Mucosa of rectum (tissue), 2 donors: ENCODE results near the gene USP1.

Experiments
- H3K27ac ChIP-seq, 2 donors: one replicate each; pipeline ENCODE4 v1.7.0; 2013; ENCODE audit warnings: inconsistent platforms in 2 of 2, low read depth in 2 of 2, low read length in 2 of 2
- H3K27me3 ChIP-seq, 2 donors: one replicate each; pipeline ENCODE4 v1.7.0; 2013; ENCODE audit warnings: low read length in 2 of 2; ENCODE audit not compliant: control insufficient read depth in 2 of 2, insufficient read depth in 2 of 2
- H3K36me3 ChIP-seq, 2 donors: one replicate each; pipeline ENCODE4 v1.7.0; 2013; ENCODE audit warnings: low read length in 2 of 2; ENCODE audit not compliant: control insufficient read depth in 2 of 2, insufficient read depth in 2 of 2
- H3K4me1 ChIP-seq, 2 donors: one replicate each; pipeline ENCODE4 v1.7.0; 2013; ENCODE audit warnings: low read length in 2 of 2, mild to moderate bottlenecking in 1 of 2; ENCODE audit not compliant: control insufficient read depth in 2 of 2, insufficient read depth in 2 of 2
- H3K4me3 ChIP-seq, 2 donors: one replicate each; pipeline ENCODE4 v1.7.0; 2013; ENCODE audit warnings: low read length in 2 of 2
- H3K9ac ChIP-seq, 2 donors: one replicate each; pipeline ENCODE4 v1.7.0; 2013; ENCODE audit warnings: low read length in 2 of 2, low read depth in 1 of 2, mild to moderate bottlenecking in 1 of 2
- H3K9me3 ChIP-seq, 2 donors: one replicate each; pipeline ENCODE4 v1.7.0; 2013; ENCODE audit warnings: low read length in 2 of 2; ENCODE audit not compliant: control insufficient read depth in 2 of 2
- donor health status: healthy.
- donor health status: Normal muscosa, but diverticular disease.

USP1 gene

DNA sequence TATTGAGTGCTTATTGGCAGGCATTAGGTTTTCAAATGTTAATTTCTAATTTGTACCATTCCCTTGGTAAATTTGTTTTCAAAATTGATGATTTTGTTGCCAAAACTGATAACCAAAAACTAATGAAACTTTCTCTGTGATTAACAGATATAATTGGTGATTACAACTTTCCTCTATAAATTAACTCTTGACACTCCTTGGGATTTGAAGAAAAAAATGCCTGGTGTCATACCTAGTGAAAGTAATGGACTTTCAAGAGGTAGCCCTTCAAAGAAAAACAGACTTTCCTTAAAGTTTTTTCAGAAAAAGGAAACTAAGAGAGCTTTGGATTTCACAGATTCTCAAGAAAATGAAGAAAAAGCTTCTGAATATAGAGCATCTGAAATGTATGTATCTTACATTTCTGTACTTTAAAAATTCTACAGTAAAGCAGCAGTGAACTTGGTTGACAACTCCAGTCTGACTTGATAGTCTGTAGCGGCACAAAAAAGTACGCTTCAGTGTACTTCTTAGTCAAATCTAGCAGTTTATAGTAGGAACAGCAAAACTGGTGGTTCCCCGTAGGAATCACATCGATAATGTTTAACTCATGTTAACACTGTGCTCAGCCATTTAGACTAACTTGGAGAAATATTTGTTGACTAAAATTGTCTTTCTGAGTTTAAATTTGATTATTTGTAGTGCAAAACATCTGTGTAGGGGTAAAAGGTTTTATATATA is 3.0 kb downstream of the USP1 start:
- Histone ChIP-seq H3K9me3 (no peaks in the 10 kb centered on the region), H3K27me3 (no peaks in the 10 kb centered on the region), H3K27ac (no peak overlapping the region), H3K36me3 (peaks cover 10 to 18% of the 10 kb centered on the region in 2 donors), H3K4me3 (peak overlapping the region in 1 of 2 donors; percentile 7), H3K4me1 (peaks cover 15 to 16% of the 10 kb centered on the region in 2 donors), H3K9ac (no peak overlapping the region)

GRCh38 chr1:62444701-62445100 is 7.9 kb downstream of the USP1 start:
- Histone ChIP-seq H3K4me1 (peaks cover 0 to 3% of the 10 kb centered on the region in 2 donors), H3K9ac (no peak overlapping the region), H3K36me3 (peaks cover 37 to 46% of the 10 kb centered on the region in 2 donors), H3K9me3 (no peaks in the 10 kb centered on the region), H3K27me3 (no peaks in the 10 kb centered on the region), H3K4me3 (no peak overlapping the region), H3K27ac (no peak overlapping the region)

DNA sequence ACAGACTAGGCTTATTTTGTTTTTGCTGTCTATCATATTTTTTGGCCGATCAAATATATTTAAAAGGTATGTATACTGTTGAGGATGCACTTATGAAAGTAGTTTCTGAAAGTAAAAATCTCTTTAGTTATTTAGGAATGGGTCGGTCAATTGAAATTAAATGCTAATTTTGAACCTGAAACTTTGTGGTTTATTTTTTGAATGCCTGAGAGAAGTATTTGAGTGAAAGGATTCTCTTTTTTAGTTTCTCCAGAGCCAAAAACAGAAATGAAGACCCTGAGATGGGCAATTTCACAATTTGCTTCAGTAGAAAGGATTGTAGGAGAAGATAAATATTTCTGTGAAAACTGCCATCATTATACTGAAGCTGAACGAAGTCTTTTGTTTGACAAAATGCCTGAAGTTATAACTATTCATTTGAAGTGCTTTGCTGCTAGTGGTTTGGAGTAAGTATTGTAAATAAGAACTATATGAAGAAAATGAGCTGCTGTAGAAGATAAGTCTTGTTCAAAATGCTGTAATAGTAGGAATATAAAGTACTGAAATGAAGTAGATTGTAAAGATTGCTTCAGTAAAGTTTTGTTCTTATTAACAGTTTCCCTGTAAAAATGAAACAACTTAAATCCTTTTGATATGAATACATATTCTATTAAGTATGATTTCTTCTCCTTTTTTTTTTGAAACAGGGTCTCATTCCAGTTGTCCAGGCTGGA is 11.5 kb downstream of the USP1 start:
- Histone ChIP-seq H3K4me3 (no peak overlapping the region), H3K36me3 (peaks cover 39 to 54% of the 10 kb centered on the region in 2 donors), H3K27ac (no peak overlapping the region), H3K9ac (no peak overlapping the region), H3K27me3 (no peaks in the 10 kb centered on the region), H3K4me1 (no peaks in the 10 kb centered on the region), H3K9me3 (no peaks in the 10 kb centered on the region)

DNA sequence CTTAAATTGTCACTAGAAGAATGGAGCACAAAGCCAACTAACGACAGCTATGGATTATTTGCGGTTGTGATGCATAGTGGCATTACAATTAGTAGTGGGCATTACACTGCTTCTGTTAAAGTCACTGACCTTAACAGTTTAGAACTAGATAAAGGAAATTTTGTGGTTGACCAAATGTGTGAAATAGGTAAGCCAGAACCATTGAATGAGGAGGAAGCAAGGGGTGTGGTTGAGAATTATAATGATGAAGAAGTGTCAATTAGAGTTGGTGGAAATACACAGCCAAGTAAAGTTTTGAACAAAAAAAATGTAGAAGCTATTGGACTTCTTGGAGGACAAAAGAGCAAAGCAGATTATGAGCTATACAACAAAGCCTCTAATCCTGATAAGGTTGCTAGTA is 13.5 kb downstream of the USP1 start:
- no peaks in the 10 kb centered on the region for H3K4me1 ChIP-seq
- no peaks in the 10 kb centered on the region for H3K27me3 ChIP-seq
- no peak overlapping the region for H3K9ac ChIP-seq
- no peak overlapping the region for H3K27ac ChIP-seq
- H3K4me3 ChIP-seq = no peak overlapping the region
- H3K36me3 ChIP-seq = peaks cover 45 to 46% of the 10 kb centered on the region in 2 donors
- H3K9me3 ChIP-seq = no peaks in the 10 kb centered on the region

GRCh38 chr1:62452951-62453350 is 16.1 kb downstream of the USP1 start:
- H3K36me3 ChIP-seq = peaks cover 39 to 48% of the 10 kb centered on the region in 2 donors

GRCh38 chr1:62457955-62458354 is 21.1 kb downstream of the USP1 start:
- Histone ChIP-seq H3K9me3 (no peaks in the 10 kb centered on the region), H3K27me3 (no peaks in the 10 kb centered on the region), H3K36me3 (peaks cover 14 to 26% of the 10 kb centered on the region in 2 donors), H3K9ac (no peak overlapping the region), H3K27ac (no peak overlapping the region), H3K4me1 (no peaks in the 10 kb centered on the region), H3K4me3 (no peak overlapping the region)

More at GRCh38 chr1:62452951-62453350, 16.1 kb downstream of the USP1 start:
- H3K27ac ChIP-seq = no peak overlapping the region
- H3K4me1 ChIP-seq = no peaks in the 10 kb centered on the region
- no peak overlapping the region for H3K9ac ChIP-seq
- no peaks in the 10 kb centered on the region for H3K9me3 ChIP-seq
- no peaks in the 10 kb centered on the region for H3K27me3 ChIP-seq
- no peak overlapping the region for H3K4me3 ChIP-seq

DNA sequence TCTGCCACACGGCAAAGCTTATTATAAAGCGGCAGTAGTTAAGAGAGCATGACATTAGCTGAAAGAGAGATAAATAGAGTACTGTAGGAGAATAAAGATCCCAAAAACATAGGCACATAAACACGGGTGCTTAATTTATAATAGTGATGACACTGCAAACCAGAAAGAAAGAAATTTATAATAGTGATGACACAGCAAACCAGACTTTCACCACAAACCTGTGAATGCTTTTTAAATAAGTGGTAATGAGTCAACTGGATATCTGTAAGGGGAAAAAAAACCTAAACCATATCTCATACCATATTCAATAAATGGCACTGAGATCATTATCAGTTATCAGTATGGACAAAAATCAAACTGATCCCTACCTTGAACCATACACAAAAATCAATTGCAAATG is 25.5 kb downstream of the USP1 start:
- H3K36me3 ChIP-seq = peaks cover 11 to 14% of the 10 kb centered on the region in 2 donors
- no peaks in the 10 kb centered on the region for H3K27me3 ChIP-seq
- no peak overlapping the region for H3K27ac ChIP-seq
- no peak overlapping the region for H3K9ac ChIP-seq
- H3K4me3 ChIP-seq = no peak overlapping the region
- H3K9me3 ChIP-seq = no peaks in the 10 kb centered on the region
- no peaks in the 10 kb centered on the region for H3K4me1 ChIP-seq

GRCh38 chr1:62467092-62467491 is 30.2 kb downstream of the USP1 start:
- Histone ChIP-seq H3K9me3 (no peaks in the 10 kb centered on the region), H3K27ac (no peak overlapping the region), H3K27me3 (no peaks in the 10 kb centered on the region), H3K9ac (no peak overlapping the region), H3K36me3 (peaks cover 18% of the 10 kb centered on the region in 2 donors), H3K4me1 (no peaks in the 10 kb centered on the region), H3K4me3 (no peak overlapping the region)

- Histone ChIP-seq H3K4me3 (no peak overlapping the region), H3K4me1 (no peaks in the 10 kb centered on the region), H3K36me3 (peaks cover 22 to 26% of the 10 kb centered on the region in 2 donors), H3K27ac (no peak overlapping the region), H3K9me3 (no peaks in the 10 kb centered on the region), H3K9ac (no peak overlapping the region), H3K27me3 (no peaks in the 10 kb centered on the region)
These were observed 39.8 kb downstream of the USP1 start for GRCh38 chr1:62476525-62477219.

DNA sequence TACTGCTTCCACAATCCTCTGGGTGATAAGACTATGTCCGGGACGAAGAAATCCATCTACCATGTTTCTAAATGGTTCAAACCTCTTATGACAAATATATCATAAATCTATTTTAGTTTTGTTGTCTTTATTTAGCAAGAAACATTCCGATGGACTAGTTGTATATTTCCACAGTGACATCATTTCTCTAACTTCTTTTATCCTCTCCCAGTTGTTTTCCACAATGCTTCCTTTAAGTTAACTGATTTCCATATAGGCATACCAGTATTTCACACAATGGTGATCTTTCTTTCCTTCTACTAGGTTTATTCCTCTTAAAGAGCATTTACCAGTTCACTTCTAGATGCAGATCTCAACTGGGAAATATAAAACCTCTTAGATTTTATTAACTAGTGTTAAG is 44.8 kb downstream of the USP1 start:
- Histone ChIP-seq H3K36me3 (peaks cover 3 to 9% of the 10 kb centered on the region in 2 donors), H3K4me1 (no peaks in the 10 kb centered on the region), H3K9ac (no peak overlapping the region), H3K4me3 (no peak overlapping the region), H3K27ac (no peak overlapping the region), H3K9me3 (no peaks in the 10 kb centered on the region), H3K27me3 (no peaks in the 10 kb centered on the region)
